Sigmoid colon (tissue), 4 donors: ENCODE results near the gene UBL7.

Source experiments
- CTCF ChIP-seq, 4 experiments: fragments of 450-650 bp in 3 of 4; fragments of 200-600 bp in 1 of 4; IDR thresholded peaks; one replicate each; pipeline ENCODE4 v1.5.1; 2016 to 2019; ENCODE audit warnings: antibody characterized with exemption in 4 of 4, mild to moderate bottlenecking in 3 of 4, moderate library complexity in 2 of 4
- EP300 ChIP-seq, 4 donors: sonication (generic); formaldehyde crosslinking; IDR thresholded peaks; one replicate each; pipeline ENCODE4 v1.6.1; 2017; ENCODE audit warnings: antibody characterized with exemption in 4 of 4
- POLR2A ChIP-seq, 2 donors: fragments of 450-650 bp; IDR thresholded peaks; one replicate each; pipeline ENCODE4 v1.6.1; 2016; ENCODE audit warnings: antibody characterized with exemption in 2 of 2, mild to moderate bottlenecking in 2 of 2, moderate library complexity in 2 of 2
- POLR2AphosphoS5 ChIP-seq, 4 donors: sonication (generic); formaldehyde crosslinking; IDR thresholded peaks; one replicate each; pipeline ENCODE4 v1.6.1; 2017; ENCODE audit warnings: antibody characterized with exemption in 4 of 4

- no peak for TF ChIP-seq POLR2A (IDR thresholded peaks at IDR 0.05)
- no peak for TF ChIP-seq CTCF (IDR thresholded peaks at IDR 0.05)
- TF ChIP-seq EP300 (IDR thresholded peaks at IDR 0.05), result no peak
- TF ChIP-seq POLR2AphosphoS5 (IDR thresholded peaks at IDR 0.05), result no peak
Observed at GRCh38 chr15:74408385-74408784, 52.6 kb downstream of the UBL7 start.
